ENCODE results near the gene EBLN1. TPM values are rescaled to one million over a fixed set of nuclear protein-coding genes. Genes with fewer than 3 reads are reported as not detected.

The EBLN1 gene
- total RNA-seq, 6 donors from 2014 or later = not detected

DNA sequence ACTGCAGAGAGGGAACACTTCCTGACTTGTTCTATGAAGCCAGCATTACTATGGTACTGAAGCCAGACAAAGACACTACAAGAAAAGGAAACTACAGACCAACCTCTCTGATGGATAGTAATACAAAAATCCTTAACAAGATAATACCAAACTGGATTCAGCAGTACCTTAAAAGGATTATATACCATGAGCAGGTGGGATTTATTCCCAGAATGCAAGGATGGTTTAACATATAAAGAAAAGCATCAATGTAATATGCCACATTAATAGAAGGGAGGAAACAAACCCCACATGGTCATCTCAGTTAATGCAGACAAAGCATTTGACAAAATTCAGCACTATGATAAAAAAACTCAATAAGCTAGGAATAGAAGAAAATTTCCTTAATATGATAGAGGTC, 47.2 kb downstream of the EBLN1 start:
- Histone ChIP-seq H3K9me3 (peaks cover 0 to 5% (median 2%) of the 10 kb centered on the region in 4 donors), H3K27ac (no peak overlapping the region), H3K4me3 (no peak overlapping the region), H3K36me3 (no peaks in the 10 kb centered on the region), H3K4me1 (no peaks in the 10 kb centered on the region), H3K27me3 (no peaks in the 10 kb centered on the region)
- ATAC-seq (ENCODE audit: low FRiP score in 2 of 2) (no peak), DNase-seq (no peak)
- TF ChIP-seq POLR2A (IDR thresholded peaks at IDR 0.05) (no peak), POLR2AphosphoS5 (IDR thresholded peaks at IDR 0.05) (no peak)
- TF ChIP-seq, protein P1, sequence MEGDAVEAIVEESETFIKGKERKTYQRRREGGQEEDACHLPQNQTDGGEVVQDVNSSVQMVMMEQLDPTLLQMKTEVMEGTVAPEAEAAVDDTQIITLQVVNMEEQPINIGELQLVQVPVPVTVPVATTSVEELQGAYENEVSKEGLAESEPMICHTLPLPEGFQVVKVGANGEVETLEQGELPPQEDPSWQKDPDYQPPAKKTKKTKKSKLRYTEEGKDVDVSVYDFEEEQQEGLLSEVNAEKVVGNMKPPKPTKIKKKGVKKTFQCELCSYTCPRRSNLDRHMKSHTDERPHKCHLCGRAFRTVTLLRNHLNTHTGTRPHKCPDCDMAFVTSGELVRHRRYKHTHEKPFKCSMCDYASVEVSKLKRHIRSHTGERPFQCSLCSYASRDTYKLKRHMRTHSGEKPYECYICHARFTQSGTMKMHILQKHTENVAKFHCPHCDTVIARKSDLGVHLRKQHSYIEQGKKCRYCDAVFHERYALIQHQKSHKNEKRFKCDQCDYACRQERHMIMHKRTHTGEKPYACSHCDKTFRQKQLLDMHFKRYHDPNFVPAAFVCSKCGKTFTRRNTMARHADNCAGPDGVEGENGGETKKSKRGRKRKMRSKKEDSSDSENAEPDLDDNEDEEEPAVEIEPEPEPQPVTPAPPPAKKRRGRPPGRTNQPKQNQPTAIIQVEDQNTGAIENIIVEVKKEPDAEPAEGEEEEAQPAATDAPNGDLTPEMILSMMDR (IDR thresholded peaks at IDR 0.05) = no peak

- Histone ChIP-seq H3K9me3 (no peaks in the 10 kb centered on the region), H3K27ac (no peak overlapping the region), H3K4me3 (no peak overlapping the region), H3K4me1 (no peaks in the 10 kb centered on the region), H3K36me3 (no peaks in the 10 kb centered on the region), H3K27me3 (no peaks in the 10 kb centered on the region)
- TF ChIP-seq EP300 (IDR thresholded peaks at IDR 0.05) (no peak), POLR2A (IDR thresholded peaks at IDR 0.05) (no peak), POLR2AphosphoS5 (IDR thresholded peaks at IDR 0.05) (no peak)
- TF ChIP-seq, protein P1 (IDR thresholded peaks at IDR 0.05) = no peak
- DNase-seq (no peak), ATAC-seq (ENCODE audit: low FRiP score in 2 of 2) (no peak)
- WGBS, 2 donors = 40 to 71% methylated on average over 2 of the region's 2 CpGs
These were observed 57.8 kb downstream of the EBLN1 start for GRCh38 chr10:22159979-22160378.

GRCh38 chr10:22159180-22159579, 58.6 kb downstream of the EBLN1 start:
- Histone ChIP-seq H3K4me3 (no peak overlapping the region), H3K9me3 (no peaks in the 10 kb centered on the region), H3K36me3 (no peaks in the 10 kb centered on the region), H3K27ac (no peak overlapping the region), H3K4me1 (no peaks in the 10 kb centered on the region), H3K27me3 (no peaks in the 10 kb centered on the region)
- 56 to 73% methylated on average over 3 of the region's 3 CpGs for WGBS, 2 donors
- TF ChIP-seq POLR2AphosphoS5 (IDR thresholded peaks at IDR 0.05) = no peak
- no peak for TF ChIP-seq POLR2A (IDR thresholded peaks at IDR 0.05)
- DNase-seq (no peak), ATAC-seq (ENCODE audit: low FRiP score in 2 of 2) (no peak)

Other genes starting within 250 kb of the EBLN1 start
- gene DNAJC1, start 214.3 kb downstream of the EBLN1 start, total RNA-seq = 100 to 1,000 TPM in 1 of 6 donors, 10 to 100 TPM in 5; 30.8 to 106 (median 74.1) TPM
- 100 to 1,000 TPM in 1 of 6 donors, 10 to 100 TPM in 5; 11.0 to 312 (median 39.6) TPM for gene COMMD3, start 98.4 kb upstream of the EBLN1 start, total RNA-seq
- 10 to 100 TPM; 13.0 to 73.3 (median 41.5) TPM for gene BMI1, start 103.1 kb upstream of the EBLN1 start, total RNA-seq
- 10 to 100 TPM in 2 of 6 donors, 1 to 10 TPM in 3, under 1 TPM in 1; 0.74 to 44.1 (median 8.7) TPM for gene SPAG6, start 127.5 kb upstream of the EBLN1 start, total RNA-seq

Measured in upper lobe of left lung (tissue), 6 donors.